Islet precursor cell (in vitro differentiated cells): Measurements from ENCODE around the gene THAP4.
"Not testable (repeated sequence)": the region's sequence is repeated elsewhere in the genome, so short reads cannot be mapped to it uniquely, and the experiment has no call there.

Source experiments
- DNase-seq: peaks from one replicate; pipeline ENCODE4 v3.0.0-alpha.2; 2018

Gene THAP4

GRCh38 chr2:241662731-241663130 lies 25.8 kb upstream of the THAP4 start:
- not testable (repeated sequence) for DNase-seq

- DNase-seq = no peak
These were observed 23.7 kb upstream of the THAP4 start for GRCh38 chr2:241660593-241661213.

GRCh38 chr2:241659150-241659739 lies 22.3 kb upstream of the THAP4 start:
- peak; percentile 81 for DNase-seq

- no peak for DNase-seq
These were observed 21.3 kb upstream of the THAP4 start for GRCh38 chr2:241658296-241658695.

GRCh38 chr2:241657786-241658254 lies 20.9 kb upstream of the THAP4 start:
- no peak for DNase-seq

GRCh38 chr2:241656190-241656741 lies 19.3 kb upstream of the THAP4 start:
- DNase-seq = no peak

GRCh38 chr2:241655516-241656189 lies 18.7 kb upstream of the THAP4 start:
- no peak for DNase-seq

GRCh38 chr2:241654551-241654950 lies 17.6 kb upstream of the THAP4 start:
- no peak for DNase-seq

GRCh38 chr2:241653210-241653750 lies 16.3 kb upstream of the THAP4 start:
- no peak for DNase-seq

GRCh38 chr2:241652722-241653121 lies 15.8 kb upstream of the THAP4 start:
- no peak for DNase-seq

- no peak for DNase-seq
These were observed 15.2 kb upstream of the THAP4 start for GRCh38 chr2:241652142-241652541.

- DNase-seq = no peak
These were observed 13.0 kb upstream of the THAP4 start for GRCh38 chr2:241649927-241650326.

GRCh38 chr2:241649404-241649803 lies 12.4 kb upstream of the THAP4 start:
- DNase-seq = no peak

- no peak for DNase-seq
These were observed 11.5 kb upstream of the THAP4 start for GRCh38 chr2:241648453-241648852.

GRCh38 chr2:241645915-241646645 lies 9.1 kb upstream of the THAP4 start:
- DNase-seq = no peak

GRCh38 chr2:241645056-241645914 lies 8.3 kb upstream of the THAP4 start:
- DNase-seq = peak; percentile 70

GRCh38 chr2:241641631-241642030 lies 4.7 kb upstream of the THAP4 start:
- no peak for DNase-seq

- DNase-seq = no peak
These were observed 3.3 kb upstream of the THAP4 start for GRCh38 chr2:241640165-241640795.

GRCh38 chr2:241639385-241639784 lies 2.4 kb upstream of the THAP4 start:
- DNase-seq = no peak

- DNase-seq = no peak
These were observed 2.0 kb upstream of the THAP4 start for GRCh38 chr2:241638940-241639339.
